Measurements from ENCODE around the gene SSTR3.
A peak's percentile ranks its signal among the peaks of the same experiment; 100 is the strongest.
"Not testable (repeated sequence)": the region's sequence is repeated elsewhere in the genome, so short reads cannot be mapped to it uniquely, and the experiment has no call there.

Gene SSTR3

GRCh38 chr22:37242395-37242918 is 30.2 kb upstream of the SSTR3 start:
- peak; percentile 90 to 91 for DNase-seq (ENCODE audit: low read depth in 2 of 2)

- DNase-seq (ENCODE audit: low read depth in 2 of 2): no peak
Observed at GRCh38 chr22:37241351-37242142, 29.3 kb upstream of the SSTR3 start.

- no peak for DNase-seq (ENCODE audit: low read depth in 2 of 2)
Observed at GRCh38 chr22:37240941-37241320, 28.7 kb upstream of the SSTR3 start.

- DNase-seq (ENCODE audit: low read depth in 2 of 2): no peak
Observed at GRCh38 chr22:37240240-37240940, 28.1 kb upstream of the SSTR3 start.

- no peak for DNase-seq (ENCODE audit: low read depth in 2 of 2)
Observed at GRCh38 chr22:37239336-37240239, 27.3 kb upstream of the SSTR3 start.

GRCh38 chr22:37237371-37238268 is 25.3 kb upstream of the SSTR3 start:
- DNase-seq (ENCODE audit: low read depth in 2 of 2): no peak

- no peak for DNase-seq (ENCODE audit: low read depth in 2 of 2)
Observed at GRCh38 chr22:37235897-37236607, 23.8 kb upstream of the SSTR3 start.

- DNase-seq (ENCODE audit: low read depth in 2 of 2): no peak
Observed at GRCh38 chr22:37234736-37235711, 22.7 kb upstream of the SSTR3 start.

GRCh38 chr22:37233751-37234631 is 21.7 kb upstream of the SSTR3 start:
- DNase-seq (ENCODE audit: low read depth in 2 of 2): no peak

GRCh38 chr22:37233371-37233750 is 21.1 kb upstream of the SSTR3 start:
- not testable (repeated sequence) for DNase-seq (ENCODE audit: low read depth in 2 of 2)

GRCh38 chr22:37232140-37232998 is 20.1 kb upstream of the SSTR3 start:
- no peak for DNase-seq (ENCODE audit: low read depth in 2 of 2)

GRCh38 chr22:37231406-37232139 is 19.3 kb upstream of the SSTR3 start:
- DNase-seq (ENCODE audit: low read depth in 2 of 2): peak in 1 of 2 donors; percentile 54

GRCh38 chr22:37230673-37231405 is 18.6 kb upstream of the SSTR3 start:
- DNase-seq (ENCODE audit: low read depth in 2 of 2): peak; percentile 83 to 88

- DNase-seq (ENCODE audit: low read depth in 2 of 2): peak; percentile 88 to 90
Observed at GRCh38 chr22:37229805-37230672, 17.8 kb upstream of the SSTR3 start.

Data from stimulated activated CD4-positive, alpha-beta T cell treated with anti-CD3 and anti-CD28 coated beads, Interleukin-15, amount 100 ng/mL, for 48 hours (primary cell).